HK-2 (cell line): ENCODE results near the gene PI3.
A peak's percentile ranks its signal among the peaks of the same experiment; 100 is the strongest.
"Not testable (repeated sequence)": the region's sequence is repeated elsewhere in the genome, so short reads cannot be mapped to it uniquely, and the experiment has no call there.

Experiments
- DNase-seq: peaks from one replicate; pipeline ENCODE4 v3.0.0-alpha.2; 2018; ENCODE audit not compliant: unreplicated experiment

The PI3 gene

GRCh38 chr20:45174434-45175364 lies at the start of gene PI3:
PI3 (plus strand) TSS chr20:45174902; CDS start chr20:45174923, 21 bp downstream.
- peak; percentile 16 for DNase-seq

- no peak for DNase-seq
Measured at GRCh38 chr20:45128099-45128498, 46.6 kb upstream of the PI3 start.

GRCh38 chr20:45136911-45137310 lies 37.8 kb upstream of the PI3 start:
- DNase-seq: no peak

- DNase-seq: peak; percentile 65
Measured at GRCh38 chr20:45138561-45139300, 36.0 kb upstream of the PI3 start.

GRCh38 chr20:45139733-45140375 lies 34.8 kb upstream of the PI3 start:
- not testable (repeated sequence) for DNase-seq

- DNase-seq: no peak
Measured at GRCh38 chr20:45140836-45141235, 33.9 kb upstream of the PI3 start.

- DNase-seq: no peak
Measured at GRCh38 chr20:45149062-45149461, 25.6 kb upstream of the PI3 start.

GRCh38 chr20:45152405-45152804 lies 22.3 kb upstream of the PI3 start:
- no peak for DNase-seq

GRCh38 chr20:45153147-45153546 lies 21.6 kb upstream of the PI3 start:
- DNase-seq: no peak

GRCh38 chr20:45153752-45154151 lies 20.9 kb upstream of the PI3 start:
- no peak for DNase-seq

GRCh38 chr20:45154183-45154582 lies 20.5 kb upstream of the PI3 start:
- DNase-seq: no peak

- not testable (repeated sequence) for DNase-seq
Measured at GRCh38 chr20:45154794-45155193, 19.9 kb upstream of the PI3 start.

GRCh38 chr20:45156713-45157112 lies 18.0 kb upstream of the PI3 start:
- no peak for DNase-seq

GRCh38 chr20:45157962-45158361 lies 16.7 kb upstream of the PI3 start:
- DNase-seq: no peak

- DNase-seq: no peak
Measured at GRCh38 chr20:45163083-45163803, 11.5 kb upstream of the PI3 start.

- no peak for DNase-seq
Measured at GRCh38 chr20:45164906-45165305, 9.8 kb upstream of the PI3 start.

- DNase-seq: no peak
Measured at GRCh38 chr20:45173522-45173921, 1.2 kb upstream of the PI3 start.

GRCh38 chr20:45176526-45177267 lies 2.0 kb downstream of the PI3 start:
- DNase-seq: no peak

GRCh38 chr20:45179166-45179565 lies 4.5 kb downstream of the PI3 start:
- DNase-seq: no peak

GRCh38 chr20:45181639-45182038 lies 6.9 kb downstream of the PI3 start:
- no peak for DNase-seq

- no peak for DNase-seq
Measured at GRCh38 chr20:45183084-45183483, 8.4 kb downstream of the PI3 start.
